BLaER1 (cell line): ENCODE results near the gene AKT1.

Experiments used
- H3K27ac ChIP-seq: shearing (Covaris generic); formaldehyde crosslinking; 2 replicates; pipeline ENCODE4 v1.8.1; 2022
- H3K27me3 ChIP-seq: shearing (Covaris generic); formaldehyde crosslinking; 2 replicates; pipeline ENCODE4 v1.8.1; 2022
- H3K36me3 ChIP-seq: shearing (Covaris generic); formaldehyde crosslinking; 2 replicates; pipeline ENCODE4 v1.8.1; 2022
- H3K4me1 ChIP-seq: shearing (Covaris generic); formaldehyde crosslinking; 2 replicates; pipeline ENCODE4 v1.8.1; 2022
- H3K4me2 ChIP-seq: shearing (Covaris generic); formaldehyde crosslinking; 2 replicates; pipeline ENCODE4 v1.8.1; 2022
- H3K4me3 ChIP-seq: shearing (Covaris generic); formaldehyde crosslinking; 2 replicates; pipeline ENCODE4 v1.8.1; 2022
- H3K9ac ChIP-seq: shearing (Covaris generic); formaldehyde crosslinking; 2 replicates; pipeline ENCODE4 v1.8.1; 2022
- H3K9me3 ChIP-seq: shearing (Covaris generic); formaldehyde crosslinking; 2 replicates; pipeline ENCODE4 v1.8.1; 2022
- H4K20me1 ChIP-seq: shearing (Covaris generic); formaldehyde crosslinking; 2 replicates; pipeline ENCODE4 v1.8.1; 2022
- Cebpa-rat ChIP-seq: shearing (Covaris generic); IDR thresholded peaks from 2 replicates; pipeline ENCODE4 v1.8.1; 2022

AKT1 gene

DNA sequence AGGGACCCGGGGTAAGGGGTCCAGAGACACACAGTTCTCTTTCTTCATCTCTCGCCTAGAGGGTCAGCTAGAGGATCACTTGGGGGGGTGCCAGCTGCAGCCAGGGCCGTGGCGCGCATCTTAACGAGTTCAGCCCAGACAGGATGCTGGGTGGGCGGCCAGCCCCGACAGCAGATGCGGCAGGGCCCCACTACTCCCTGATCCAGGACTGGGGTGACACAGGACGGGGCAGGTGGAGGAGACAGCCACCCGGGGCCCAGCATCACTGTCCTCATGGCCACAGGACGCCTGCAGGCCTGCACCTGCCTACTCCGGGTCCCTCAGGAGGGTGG, 12.8 kb downstream of the AKT1 start:
- H4K20me1 ChIP-seq: peaks cover 97% of the 10 kb centered on the region
- TF ChIP-seq Cebpa-rat: no peak

DNA sequence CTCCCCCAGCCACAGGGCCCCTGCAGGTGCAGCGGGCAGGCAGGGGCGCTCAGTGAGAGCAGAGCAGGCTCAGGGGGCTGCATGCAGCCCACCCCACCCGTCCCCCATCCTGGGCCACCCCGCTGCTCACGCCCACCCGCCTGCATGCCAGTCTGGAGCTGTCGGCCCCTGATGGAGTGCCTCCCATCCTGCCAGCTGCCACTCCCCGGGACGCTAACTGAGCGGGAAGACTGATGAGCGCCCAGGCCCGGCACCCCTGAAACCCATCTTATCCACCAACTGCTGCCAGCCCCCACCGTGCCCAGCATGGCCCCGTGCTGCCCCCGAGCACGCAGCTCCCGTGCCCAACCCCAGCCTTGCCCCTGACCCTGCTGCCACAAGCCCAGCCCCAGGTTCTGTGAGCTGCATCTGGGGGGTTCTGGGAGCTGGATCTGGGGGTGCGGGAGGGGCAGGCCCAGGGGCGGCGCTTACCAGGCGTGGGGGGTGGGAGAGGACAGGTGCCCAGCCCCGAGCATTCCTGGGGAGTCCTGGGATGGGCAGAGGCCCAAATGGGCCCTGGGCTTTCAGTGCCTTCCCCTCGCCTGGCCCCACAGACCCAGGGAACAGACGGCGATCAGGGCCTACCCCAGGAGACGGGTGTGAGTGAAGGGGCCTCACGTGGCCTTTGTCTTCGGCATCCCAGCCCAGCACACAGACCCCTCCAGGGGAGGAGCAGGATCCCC, 13.3 kb downstream of the AKT1 start:
- H3K9ac ChIP-seq: peak overlapping the region; percentile 36; the same call in 1 of the 2 replicates
- H3K4me1 ChIP-seq: peaks cover 54% of the 10 kb centered on the region
- peak overlapping the region; percentile 65 for H3K27ac ChIP-seq
- no peaks in the 10 kb centered on the region for H3K9me3 ChIP-seq
- peaks cover 88% of the 10 kb centered on the region for H3K36me3 ChIP-seq
- peak overlapping the region; percentile 43 for H3K4me2 ChIP-seq
- H4K20me1 ChIP-seq: peaks cover 97% of the 10 kb centered on the region
- H3K4me3 ChIP-seq: no peak overlapping the region
- H3K27me3 ChIP-seq: no peaks in the 10 kb centered on the region
- no peak for TF ChIP-seq Cebpa-rat

More for the DNA sequence above, 12.8 kb downstream of the AKT1 start:
- H3K4me2 ChIP-seq: peak overlapping the region; percentile 43
- peaks cover 88% of the 10 kb centered on the region for H3K36me3 ChIP-seq
- no peak overlapping the region for H3K4me3 ChIP-seq
- H3K27me3 ChIP-seq: no peaks in the 10 kb centered on the region
- H3K9me3 ChIP-seq: no peaks in the 10 kb centered on the region
- peak overlapping the region; percentile 36; the same call in 1 of the 2 replicates for H3K9ac ChIP-seq
- H3K27ac ChIP-seq: peak overlapping the region; percentile 65
- H3K4me1 ChIP-seq: peaks cover 60% of the 10 kb centered on the region

DNA sequence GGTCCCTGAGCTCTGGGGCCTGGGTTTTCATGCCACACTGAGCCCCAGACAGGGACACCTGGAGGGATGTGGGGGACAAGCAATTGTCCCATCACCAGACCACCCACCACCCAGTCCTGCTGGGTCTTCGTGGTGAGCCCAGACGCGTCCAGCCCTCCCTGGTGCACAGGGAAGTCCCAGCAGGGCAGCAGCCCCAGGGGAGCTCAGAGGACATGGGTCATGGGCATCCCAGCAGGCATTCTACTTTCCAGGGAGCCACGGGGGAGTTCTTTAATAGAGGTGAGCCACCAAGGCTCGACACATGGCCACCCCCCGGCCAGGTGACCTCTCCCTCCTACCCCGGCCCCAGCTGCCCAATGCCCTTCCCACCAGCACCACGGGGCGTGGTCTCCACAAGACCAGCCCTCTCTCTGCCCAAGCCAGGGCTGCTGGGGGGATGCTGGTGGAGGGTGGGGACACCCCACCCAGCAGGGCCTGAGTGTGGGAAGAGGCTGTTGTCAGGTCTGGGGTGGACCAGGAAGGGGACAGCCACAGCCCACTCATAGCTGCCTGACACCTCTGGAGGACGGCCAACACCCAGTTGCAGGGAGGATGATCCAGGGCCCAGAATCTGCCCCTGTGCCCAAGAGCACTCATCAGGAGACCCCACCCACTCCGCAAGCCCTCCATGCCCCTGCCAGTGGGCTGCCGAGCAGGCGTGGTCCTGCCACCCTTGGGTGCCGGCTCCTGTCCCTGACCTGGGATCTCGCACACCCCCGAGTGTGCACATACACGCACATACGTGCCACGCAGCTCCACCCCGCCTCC, 14.1 kb downstream of the AKT1 start:
- no peaks in the 10 kb centered on the region for H3K9me3 ChIP-seq
- H3K9ac ChIP-seq: no peak overlapping the region
- H3K27ac ChIP-seq: 0 out of 2 replicates have a peak overlapping the region, but pooled peaks have one; percentile 22
- peaks cover 88% of the 10 kb centered on the region for H3K36me3 ChIP-seq
- H3K27me3 ChIP-seq: no peaks in the 10 kb centered on the region
- no peak overlapping the region for H3K4me3 ChIP-seq
- no peak for TF ChIP-seq Cebpa-rat
- H4K20me1 ChIP-seq: peaks cover 97% of the 10 kb centered on the region
- no peak overlapping the region for H3K4me2 ChIP-seq
- H3K4me1 ChIP-seq: peaks cover 47% of the 10 kb centered on the region

DNA sequence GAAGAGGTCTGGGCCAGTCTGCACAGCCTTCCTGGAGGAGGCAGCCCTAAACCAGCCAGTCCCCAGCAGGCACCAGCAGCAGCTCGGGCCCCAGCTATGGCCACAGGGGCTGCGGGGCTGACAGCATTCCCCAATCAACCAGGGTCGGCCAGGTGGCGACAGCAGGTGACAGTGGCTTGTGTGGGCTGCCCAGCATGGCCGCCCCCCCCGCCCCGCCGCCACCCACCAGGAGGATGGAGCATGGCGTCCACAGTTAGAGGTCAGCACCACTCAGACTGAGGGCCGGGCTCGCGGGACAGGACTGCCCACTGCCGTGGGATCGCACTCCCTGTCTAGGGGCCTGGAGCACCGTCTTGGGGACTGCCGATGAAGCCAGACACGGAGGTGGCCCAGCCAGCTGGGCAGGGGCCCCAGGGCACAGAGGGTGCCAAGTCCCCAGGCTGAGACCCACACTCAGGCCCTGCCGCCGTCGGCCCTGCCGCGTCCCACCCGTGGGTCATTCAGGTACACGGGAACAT, 15.0 kb downstream of the AKT1 start:
- Histone ChIP-seq H3K27ac (0 out of 2 replicates have a peak overlapping the region, but pooled peaks have one; percentile 13), H3K9me3 (no peaks in the 10 kb centered on the region), H3K4me2 (no peak overlapping the region), H3K4me1 (peaks cover 37% of the 10 kb centered on the region), H3K27me3 (no peaks in the 10 kb centered on the region), H3K36me3 (peaks cover 92% of the 10 kb centered on the region), H3K9ac (no peak overlapping the region), H4K20me1 (peaks cover 94% of the 10 kb centered on the region), H3K4me3 (no peak overlapping the region)
- TF ChIP-seq Cebpa-rat: no peak

DNA sequence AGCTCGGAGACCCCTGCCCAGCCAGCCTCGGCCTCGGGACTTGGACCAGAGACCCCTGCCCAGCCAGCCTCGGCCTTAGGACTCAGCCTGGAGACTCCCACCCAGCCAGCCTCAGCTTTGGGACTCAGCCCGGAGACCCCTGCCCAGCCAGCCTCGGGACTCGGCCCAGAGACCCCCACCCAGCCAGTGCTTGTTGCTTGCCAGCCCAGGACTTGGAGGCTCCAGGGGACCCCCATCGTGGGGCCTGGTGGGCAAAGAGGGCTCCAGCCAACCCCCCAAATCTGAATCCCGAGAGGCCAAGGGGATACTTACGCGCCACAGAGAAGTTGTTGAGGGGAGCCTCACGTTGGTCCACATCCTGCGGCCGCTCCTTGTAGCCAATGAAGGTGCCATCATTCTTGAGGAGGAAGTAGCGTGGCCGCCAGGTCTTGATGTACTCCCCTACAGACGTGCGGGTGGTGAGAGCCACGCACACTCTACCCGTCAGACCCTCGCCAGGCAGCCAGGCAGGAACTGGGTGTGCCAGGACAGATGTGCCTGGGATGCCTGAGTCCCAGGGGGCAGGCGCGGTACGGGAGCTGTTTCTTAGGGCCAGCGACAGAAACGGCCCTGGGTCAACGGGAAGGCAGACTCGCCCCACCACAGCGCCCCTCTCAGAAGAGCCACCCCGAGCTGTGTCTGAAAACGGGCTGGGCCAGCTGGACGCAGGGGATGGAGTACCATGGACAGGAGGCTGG, 15.6 kb downstream of the AKT1 start:
- no peaks in the 10 kb centered on the region for H3K27me3 ChIP-seq
- H3K4me3 ChIP-seq: no peak overlapping the region
- peaks cover 32% of the 10 kb centered on the region for H3K4me1 ChIP-seq
- peaks cover 92% of the 10 kb centered on the region for H3K36me3 ChIP-seq
- no peak for TF ChIP-seq Cebpa-rat
- H3K27ac ChIP-seq: 0 out of 2 replicates have a peak overlapping the region, but pooled peaks have one; percentile 18
- no peak overlapping the region for H3K9ac ChIP-seq
- no peaks in the 10 kb centered on the region for H3K9me3 ChIP-seq
- no peak overlapping the region for H3K4me2 ChIP-seq
- peaks cover 93% of the 10 kb centered on the region for H4K20me1 ChIP-seq

DNA sequence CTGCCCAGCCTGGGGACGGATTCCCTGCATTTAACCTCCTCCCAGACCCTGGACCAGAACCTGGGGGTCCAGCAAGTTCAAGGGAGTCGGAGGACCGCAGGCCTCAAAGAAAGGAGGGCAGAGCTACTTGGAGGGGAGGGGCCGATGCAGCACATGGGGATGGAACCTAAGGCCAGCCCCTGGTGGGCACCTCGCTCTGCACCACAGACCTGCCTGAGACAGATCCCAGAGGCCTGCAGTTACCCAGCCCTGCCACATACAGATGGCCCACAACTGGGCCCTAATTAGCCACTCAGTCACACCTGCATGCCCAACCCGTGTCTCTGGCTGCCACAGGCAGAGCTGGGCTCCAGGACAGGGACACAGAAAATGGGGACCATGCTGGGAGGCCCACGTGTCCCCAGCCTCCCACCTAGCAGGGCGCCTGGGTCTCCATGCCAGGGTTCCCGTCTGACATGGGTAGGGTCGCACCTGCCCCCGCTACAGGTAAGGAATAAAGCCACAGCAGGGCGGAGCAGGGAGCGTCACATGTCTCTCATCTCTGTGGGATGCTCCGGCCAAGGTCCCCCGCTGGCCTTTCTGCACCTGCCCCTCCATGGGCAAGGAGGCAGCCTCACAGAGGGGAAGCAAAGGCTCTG, 16.7 kb downstream of the AKT1 start:
- H4K20me1 ChIP-seq: peaks cover 86% of the 10 kb centered on the region

DNA sequence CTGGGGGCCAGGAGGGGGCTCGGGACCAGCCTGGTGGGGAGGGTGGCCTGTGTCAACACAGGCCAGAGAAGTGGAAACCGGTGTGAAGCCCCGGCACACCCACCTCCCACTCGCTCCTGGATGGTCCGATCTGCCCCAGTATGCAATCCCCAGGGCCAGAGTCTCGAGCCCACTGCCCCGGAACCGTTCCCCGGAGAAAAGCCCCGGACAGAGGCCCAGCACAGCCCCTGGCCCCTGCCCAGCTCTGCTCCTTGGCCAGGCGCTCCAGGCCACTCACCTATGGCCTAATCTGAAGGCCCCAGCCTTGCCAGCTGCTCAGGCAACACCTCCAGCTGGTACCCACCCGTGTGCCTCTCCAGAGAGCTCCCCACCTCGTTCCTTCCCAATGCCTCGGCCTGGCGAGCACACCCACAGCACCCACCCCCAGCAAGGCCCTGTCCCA, 17.7 kb downstream of the AKT1 start:
- no peak for TF ChIP-seq Cebpa-rat
- peaks cover 88% of the 10 kb centered on the region for H4K20me1 ChIP-seq
- no peak overlapping the region for H3K27ac ChIP-seq
- H3K4me1 ChIP-seq: peaks cover 12% of the 10 kb centered on the region
- H3K4me3 ChIP-seq: no peak overlapping the region
- no peak overlapping the region for H3K4me2 ChIP-seq
- no peaks in the 10 kb centered on the region for H3K9me3 ChIP-seq
- no peaks in the 10 kb centered on the region for H3K27me3 ChIP-seq
- H3K9ac ChIP-seq: no peak overlapping the region
- peaks cover 96% of the 10 kb centered on the region for H3K36me3 ChIP-seq

More for the DNA sequence above, 16.7 kb downstream of the AKT1 start:
- Histone ChIP-seq H3K27me3 (no peaks in the 10 kb centered on the region), H3K4me2 (no peak overlapping the region), H3K4me1 (peaks cover 21% of the 10 kb centered on the region), H3K9me3 (no peaks in the 10 kb centered on the region), H3K9ac (no peak overlapping the region), H3K27ac (no peak overlapping the region), H3K36me3 (peaks cover 92% of the 10 kb centered on the region), H3K4me3 (no peak overlapping the region)
- TF ChIP-seq Cebpa-rat: no peak

DNA sequence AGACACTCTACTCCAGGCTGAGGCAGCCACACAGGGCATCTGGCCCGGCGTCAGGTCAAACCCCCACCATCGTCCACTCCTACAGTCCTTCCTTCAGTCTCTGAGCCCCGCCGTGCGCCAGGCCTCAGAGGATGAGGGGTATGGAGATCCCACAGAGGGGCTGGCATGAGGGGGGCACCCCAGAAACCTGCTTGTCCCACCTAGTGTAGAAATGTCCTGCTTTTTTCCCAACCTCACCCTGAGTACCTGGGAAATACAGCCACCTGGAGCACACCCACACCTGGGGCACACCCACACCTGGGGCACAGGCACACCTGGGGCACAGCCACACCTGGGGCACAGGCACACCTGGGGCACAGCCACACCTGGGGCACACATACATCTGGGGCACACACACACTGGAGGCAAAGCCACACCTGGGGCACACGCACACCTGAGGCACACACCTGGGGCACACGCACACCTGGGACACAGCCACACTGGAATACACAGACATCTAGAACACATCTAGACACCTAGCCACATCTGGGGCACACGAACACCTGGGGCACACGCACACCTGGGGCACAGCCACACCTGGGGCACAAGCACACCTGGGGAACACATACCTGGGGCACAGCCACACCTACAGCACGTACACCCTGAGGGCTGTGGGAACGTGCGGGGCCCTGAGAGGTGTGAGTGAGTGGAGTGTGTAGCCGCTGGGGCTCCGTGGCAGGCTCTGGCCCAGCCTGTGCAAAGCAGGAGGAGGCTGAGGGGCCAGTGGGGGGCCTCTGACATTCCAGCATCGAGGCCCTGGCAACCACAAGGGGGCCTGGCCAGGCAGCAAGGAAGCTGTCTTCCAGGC, 18.4 kb downstream of the AKT1 start:
- H3K27ac ChIP-seq: no peak overlapping the region
- H3K4me3 ChIP-seq: no peak overlapping the region
- H3K27me3 ChIP-seq: no peaks in the 10 kb centered on the region
- H3K9me3 ChIP-seq: peaks cover 6% of the 10 kb centered on the region
- peaks cover 5% of the 10 kb centered on the region; the same call in 1 of the 2 replicates for H3K4me1 ChIP-seq
- no peak for TF ChIP-seq Cebpa-rat
- H3K36me3 ChIP-seq: peaks cover 96% of the 10 kb centered on the region
- no peak overlapping the region for H3K9ac ChIP-seq
- peaks cover 86% of the 10 kb centered on the region for H4K20me1 ChIP-seq
- no peak overlapping the region for H3K4me2 ChIP-seq
